SK-N-SH treated with all-trans-retinoic acid at 6 μM for 48 hours (cell line): ENCODE measurements around the gene ZNF831.

Experiments used
- BACH2 ChIP-seq: fragments of 250-450 bp; sonication (Bioruptor Pico); IDR thresholded peaks from 2 replicates; pipeline ENCODE4 v1.9.0; 2021; ENCODE audit warnings: mild to moderate bottlenecking, borderline replicate concordance
- CREB5 ChIP-seq: fragments of 250-450 bp; sonication (Bioruptor Pico); IDR thresholded peaks from 2 replicates; pipeline ENCODE4 v1.5.1; 2020; ENCODE audit warnings: low read depth, mild to moderate bottlenecking, moderate library complexity
- CSDC2 ChIP-seq: fragments of 250-450 bp; sonication (Bioruptor Pico); IDR thresholded peaks from 2 replicates; pipeline ENCODE4 v1.5.0; 2020; ENCODE audit warnings: mild to moderate bottlenecking, moderate library complexity
- ESRRG ChIP-seq: fragments of 250-450 bp; sonication (Bioruptor Pico); IDR thresholded peaks from 2 replicates; pipeline ENCODE4 v1.6.1; 2021; ENCODE audit warnings: mild to moderate bottlenecking
- PATZ1 ChIP-seq: fragments of 250-450 bp; sonication (Bioruptor Pico); IDR thresholded peaks from 2 replicates; pipeline ENCODE4 v1.8.0; 2020; ENCODE audit warnings: mild to moderate bottlenecking, moderate library complexity, borderline replicate concordance
- RARB ChIP-seq: fragments of 250-450 bp; sonication (Bioruptor Pico); IDR thresholded peaks from 2 replicates; pipeline ENCODE4 v1.8.0; 2021; ENCODE audit warnings: mild to moderate bottlenecking, moderate library complexity
- ZFP3 ChIP-seq: fragments of 250-450 bp; sonication (Bioruptor Pico); IDR thresholded peaks from 2 replicates; pipeline ENCODE4 v1.5.0; 2020; ENCODE audit warnings: mild to moderate bottlenecking, moderate library complexity
- ZFP30 ChIP-seq: fragments of 450-650 bp; formaldehyde crosslinking; IDR thresholded peaks from 2 replicates; pipeline ENCODE4 v1.5.0; 2022; ENCODE audit warnings: mild to moderate bottlenecking, moderate library complexity

- TF ChIP-seq CSDC2 (CRISPR knock-in tag): no peak
- TF ChIP-seq RARB (CRISPR knock-in tag): no peak
- no peak for TF ChIP-seq PATZ1 (CRISPR knock-in tag)
- no peak for TF ChIP-seq CREB5 (CRISPR knock-in tag)
- no peak for TF ChIP-seq ZFP30
- TF ChIP-seq ZFP3 (CRISPR knock-in tag): no peak
- no peak for TF ChIP-seq BACH2 (CRISPR knock-in tag)
- TF ChIP-seq ESRRG (CRISPR knock-in tag): no peak
Measured at GRCh38 chr20:59170406-59171349, 7.1 kb downstream of the ZNF831 start.
